PC-3 (cell line): ENCODE measurements around the gene RAD9A. TPM values are rescaled to one million over a fixed set of nuclear protein-coding genes. Genes with fewer than 3 reads are reported as not detected.
"Not testable (repeated sequence)": the region's sequence is repeated elsewhere in the genome, so short reads cannot be mapped to it uniquely, and the experiment has no call there.

Experiments
- ATAC-seq: fragments of 200-7000 bp; cut with Tn5 transposase; 2 replicates; pipeline ENCODE4 v1.9.1; 2020; ENCODE audit warnings: mild to moderate bottlenecking, moderate library complexity
- BruUV-seq: library from RNA; stranded (reverse); fragments of 400-500 nt; replicated peaks from 2 replicates; lab custom pipeline; 2021; lab: Mats Ljungman, UMichigan
- CTCF ChIA-PET: fragments of 300-600 bp; sonication (Branson Sonifier 250); formaldehyde crosslinking; loops from one replicate; lab custom pipeline; 2022; ENCODE audit warnings: antibody characterized with exemption; lab: Charles Lee
- POLR2A ChIA-PET: fragments of 300-600 bp; sonication (Branson Sonifier 250); formaldehyde crosslinking; loops from one replicate; lab custom pipeline; 2022; ENCODE audit warnings: antibody characterized with exemption; ENCODE audit not compliant: unreplicated experiment; lab: Charles Lee
- DNase-seq: peaks from one replicate; pipeline ENCODE4 v3.0.0-alpha.2; 2015
- H2AFZ ChIP-seq: fragments of 300-600 bp; sonication (generic); 2 replicates; pipeline ENCODE4 v1.6.0; 2016; ENCODE audit warnings: antibody characterized with exemption, low read length
- H3F3A ChIP-seq: fragments of 300-600 bp; sonication (generic); one replicate; pipeline ENCODE4 v1.6.0; 2017; ENCODE audit warnings: antibody characterized with exemption, low read length, control low read depth, mild to moderate bottlenecking; ENCODE audit not compliant: unreplicated experiment
- H3K27ac ChIP-seq: fragments of 300-600 bp; sonication (generic); 2 replicates; pipeline ENCODE4 v1.5.1; 2016; ENCODE audit warnings: mild to moderate bottlenecking, low read length
- H3K27me3 ChIP-seq: fragments of 300-600 bp; sonication (generic); 2 replicates; pipeline ENCODE4 v1.6.1; 2016; ENCODE audit warnings: low read length, mixed read lengths
- H3K36me3 ChIP-seq: fragments of 300-600 bp; sonication (generic); 2 replicates; pipeline ENCODE4 v1.6.1; 2016; ENCODE audit warnings: low read depth, mixed run types, low read length, mixed read lengths
- H3K4me1 ChIP-seq: fragments of 300-600 bp; sonication (generic); 2 replicates; pipeline ENCODE4 v1.5.1; 2016; ENCODE audit warnings: low read length; ENCODE audit not compliant: insufficient read depth
- H3K4me2 ChIP-seq: fragments of 300-600 bp; sonication (generic); 2 replicates; pipeline ENCODE4 v1.6.0; 2016; ENCODE audit warnings: low read length
- H3K4me3 ChIP-seq: fragments of 300-600 bp; sonication (generic); 2 replicates; pipeline ENCODE4 v1.5.1; 2016; ENCODE audit warnings: mild to moderate bottlenecking, low read length, mixed read lengths
- H3K79me2 ChIP-seq: fragments of 300-600 bp; sonication (generic); 2 replicates; pipeline ENCODE4 v1.6.1; 2017; ENCODE audit warnings: low read length, mixed read lengths
- H3K9ac ChIP-seq: fragments of 300-600 bp; sonication (generic); 2 replicates; pipeline ENCODE4 v1.6.0; 2016; ENCODE audit warnings: mild to moderate bottlenecking, low read length
- H3K9me2 ChIP-seq: fragments of 300-600 bp; sonication (generic); replicated peaks from 2 replicates; pipeline ENCODE4 v1.6.1; 2016; ENCODE audit warnings: mixed run types, low read length, mixed read lengths
- H3K9me3 ChIP-seq: fragments of 300-600 bp; sonication (generic); 2 replicates; pipeline ENCODE4 v1.6.1; 2016; ENCODE audit warnings: low read length, mixed read lengths
- H4K20me1 ChIP-seq: fragments of 300-600 bp; sonication (generic); 2 replicates; pipeline ENCODE4 v1.6.1; 2016; ENCODE audit warnings: low read length, mixed read lengths
- EZH2 ChIP-seq: fragments of 300-600 bp; sonication (generic); IDR thresholded peaks from one replicate; pipeline ENCODE4 v1.6.1; 2017; ENCODE audit warnings: antibody characterized with exemption, mild to moderate bottlenecking, low read length; ENCODE audit not compliant: unreplicated experiment
- EZH2phosphoT487 ChIP-seq: fragments of 300-600 bp; sonication (generic); IDR thresholded peaks from 2 replicates; pipeline ENCODE4 v1.6.1; 2018; ENCODE audit warnings: mild to moderate bottlenecking, antibody characterized with exemption, low read length, borderline replicate concordance
- intact Hi-C: fragments of 100-400 bp; cut with micrococcal nuclease; formaldehyde crosslinking; loops from 2 replicates; pipeline ENCODE4 v1.9.0; 2023
- total RNA-seq: library from RNA; depleted of rRNA; stranded (reverse); fragments of >200 nt; gene quantifications from 2 replicates; pipeline ENCODE4 v1.2.3, GENCODE V29; 2014
- TF ChIP-seq, protein P1 (sequence below): fragments of 300-600 bp; sonication (generic); conservative IDR thresholded peaks from 2 replicates; pipeline ENCODE4 v1.5.1; 2017; ENCODE audit warnings: antibody characterized with exemption, low read depth, mild to moderate bottlenecking, low read length

RAD9A gene
- total RNA-seq, 1 experiment from 2014 or later = 45.5 TPM

DNA sequence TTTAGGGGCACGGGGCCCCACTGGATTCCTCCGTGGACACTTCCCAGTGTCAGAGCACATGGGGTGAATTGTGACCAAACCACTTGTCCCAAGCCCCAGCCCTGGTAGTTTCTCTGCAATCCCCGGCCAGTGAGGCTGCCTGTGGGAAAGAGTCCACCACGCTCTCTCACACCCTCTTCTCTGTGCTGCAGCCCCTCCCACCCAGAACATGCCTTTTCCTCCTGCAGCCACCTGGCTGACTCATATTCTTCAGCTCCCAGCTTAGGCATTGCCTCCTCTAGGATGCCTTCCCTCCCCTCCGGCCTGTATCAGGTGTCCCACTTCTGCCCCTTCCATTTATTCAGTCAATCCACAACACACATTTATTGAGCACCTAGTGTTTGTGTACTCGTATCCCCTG lies 31.1 kb downstream of the RAD9A start:
- H3K4me1 ChIP-seq = peaks cover 13% of the 10 kb centered on the region; the same call in 1 of the 2 replicates
- intact Hi-C loops = no loop called here
- H3K4me2 ChIP-seq = no peak overlapping the region
- H3K27ac ChIP-seq = no peak overlapping the region
- ATAC-seq (no peak), DNase-seq (peak; percentile 80)
- no peaks in the 10 kb centered on the region for H3K9me3 ChIP-seq
- no peaks in the 10 kb centered on the region for H3K9me2 ChIP-seq
- BruUV-seq = no TSS peak
- no peaks in the 10 kb centered on the region for H4K20me1 ChIP-seq
- H2AFZ ChIP-seq = no peak overlapping the region
- no peaks in the 10 kb centered on the region for H3K79me2 ChIP-seq
- no peak overlapping the region for H3K9ac ChIP-seq
- H3K27me3 ChIP-seq = no peaks in the 10 kb centered on the region
- ChIA-PET POLR2A (no interaction called here), CTCF (no interaction called here)
- H3K4me3 ChIP-seq = no peak overlapping the region
- H3F3A ChIP-seq = no peaks in the 10 kb centered on the region
- TF ChIP-seq EZH2 = no peak
- TF ChIP-seq, protein P1, sequence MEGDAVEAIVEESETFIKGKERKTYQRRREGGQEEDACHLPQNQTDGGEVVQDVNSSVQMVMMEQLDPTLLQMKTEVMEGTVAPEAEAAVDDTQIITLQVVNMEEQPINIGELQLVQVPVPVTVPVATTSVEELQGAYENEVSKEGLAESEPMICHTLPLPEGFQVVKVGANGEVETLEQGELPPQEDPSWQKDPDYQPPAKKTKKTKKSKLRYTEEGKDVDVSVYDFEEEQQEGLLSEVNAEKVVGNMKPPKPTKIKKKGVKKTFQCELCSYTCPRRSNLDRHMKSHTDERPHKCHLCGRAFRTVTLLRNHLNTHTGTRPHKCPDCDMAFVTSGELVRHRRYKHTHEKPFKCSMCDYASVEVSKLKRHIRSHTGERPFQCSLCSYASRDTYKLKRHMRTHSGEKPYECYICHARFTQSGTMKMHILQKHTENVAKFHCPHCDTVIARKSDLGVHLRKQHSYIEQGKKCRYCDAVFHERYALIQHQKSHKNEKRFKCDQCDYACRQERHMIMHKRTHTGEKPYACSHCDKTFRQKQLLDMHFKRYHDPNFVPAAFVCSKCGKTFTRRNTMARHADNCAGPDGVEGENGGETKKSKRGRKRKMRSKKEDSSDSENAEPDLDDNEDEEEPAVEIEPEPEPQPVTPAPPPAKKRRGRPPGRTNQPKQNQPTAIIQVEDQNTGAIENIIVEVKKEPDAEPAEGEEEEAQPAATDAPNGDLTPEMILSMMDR = no peak
- TF ChIP-seq EZH2phosphoT487 = no peak
- no peaks in the 10 kb centered on the region for H3K36me3 ChIP-seq

DNA sequence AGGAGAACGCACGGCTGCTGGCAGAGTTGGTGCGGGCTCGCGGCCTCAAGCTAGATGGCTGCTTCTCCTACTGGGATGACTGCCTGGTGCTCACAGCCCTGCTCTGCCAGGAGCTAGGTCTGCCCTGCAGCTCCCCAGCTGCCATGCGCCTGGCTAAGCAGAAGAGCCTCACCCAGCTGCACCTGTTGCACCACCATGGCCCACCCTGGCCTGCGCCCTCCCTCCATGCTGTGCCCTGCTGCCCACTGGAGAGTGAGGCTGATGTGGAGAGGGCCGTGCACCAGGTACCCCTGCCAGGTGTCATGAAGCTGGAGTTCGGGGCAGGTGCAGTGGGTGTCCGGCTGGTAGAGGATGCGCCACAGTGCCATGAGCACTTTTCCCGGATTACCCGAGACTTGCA lies 31.7 kb downstream of the RAD9A start:
- peaks cover 13% of the 10 kb centered on the region; the same call in 1 of the 2 replicates for H3K4me1 ChIP-seq
- no peaks in the 10 kb centered on the region for H3K36me3 ChIP-seq
- no peak overlapping the region for H3K4me3 ChIP-seq
- ATAC-seq (no peak), DNase-seq (no peak)
- H3K4me2 ChIP-seq = no peak overlapping the region
- ChIA-PET POLR2A (no interaction called here), CTCF (no interaction called here)
- H2AFZ ChIP-seq = no peak overlapping the region
- no peaks in the 10 kb centered on the region for H3K9me3 ChIP-seq
- no peaks in the 10 kb centered on the region for H3K9me2 ChIP-seq
- intact Hi-C loops = no loop called here
- no peaks in the 10 kb centered on the region for H4K20me1 ChIP-seq
- no peak overlapping the region for H3K9ac ChIP-seq
- peaks cover 3% of the 10 kb centered on the region for H3K79me2 ChIP-seq
- H3K27ac ChIP-seq = no peak overlapping the region
- TF ChIP-seq EZH2phosphoT487 (no peak), EZH2 (no peak)
- TF ChIP-seq, protein P1 = no peak
- BruUV-seq = no TSS peak
- H3K27me3 ChIP-seq = no peaks in the 10 kb centered on the region
- H3F3A ChIP-seq = no peaks in the 10 kb centered on the region

DNA sequence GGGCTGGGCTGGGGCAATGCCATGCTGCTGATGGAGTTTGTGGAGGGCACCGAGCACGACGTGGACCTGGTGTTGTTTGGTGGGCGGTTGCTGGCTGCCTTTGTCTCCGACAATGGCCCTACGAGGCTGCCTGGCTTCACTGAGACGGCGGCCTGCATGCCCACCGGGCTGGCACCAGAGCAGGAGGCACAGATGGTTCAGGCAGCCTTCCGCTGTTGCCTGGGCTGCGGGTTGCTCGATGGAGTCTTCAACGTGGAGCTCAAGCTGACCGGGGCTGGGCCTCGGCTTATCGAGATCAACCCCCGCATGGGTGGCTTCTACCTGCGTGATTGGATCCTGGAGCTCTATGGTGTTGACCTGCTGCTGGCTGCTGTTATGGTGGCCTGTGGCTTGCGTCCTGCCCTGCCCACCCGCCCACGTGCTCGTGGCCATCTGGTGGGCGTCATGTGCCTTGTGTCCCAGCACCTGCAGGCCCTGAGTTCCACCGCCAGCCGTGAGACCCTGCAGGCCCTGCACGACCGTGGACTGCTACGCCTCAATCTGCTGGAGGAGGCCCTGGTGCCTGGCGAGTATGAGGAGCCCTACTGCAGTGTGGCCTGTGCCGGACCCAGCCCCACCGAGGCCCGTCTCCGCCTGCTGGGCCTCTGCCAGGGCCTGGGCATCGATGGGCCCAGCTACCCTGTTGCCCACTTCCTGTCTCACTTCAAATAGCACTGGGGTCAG lies 32.3 kb downstream of the RAD9A start:
- Histone ChIP-seq H3K79me2 (peaks cover 8% of the 10 kb centered on the region), H3K27me3 (no peaks in the 10 kb centered on the region), H3K4me2 (no peak overlapping the region), H3K9ac (no peak overlapping the region), H3K9me3 (no peaks in the 10 kb centered on the region), H2AFZ (no peak overlapping the region), H3F3A (no peaks in the 10 kb centered on the region), H4K20me1 (no peaks in the 10 kb centered on the region), H3K4me1 (peaks cover 13% of the 10 kb centered on the region; the same call in 1 of the 2 replicates), H3K4me3 (no peak overlapping the region), H3K36me3 (no peaks in the 10 kb centered on the region), H3K9me2 (no peaks in the 10 kb centered on the region), H3K27ac (no peak overlapping the region)
- no peak for TF ChIP-seq EZH2phosphoT487
- TF ChIP-seq EZH2 = no peak
- TF ChIP-seq, protein P1 = no peak
- CTCF ChIA-PET = no interaction called here
- intact Hi-C loops = no loop called here
- BruUV-seq = no TSS peak
- POLR2A ChIA-PET = interaction anchor here (0.7 kb wide), 1 partner anchor 1102 kb away, joined by 4 read pairs; no protein-coding TSS in a partner anchor
- ATAC-seq (no peak), DNase-seq (no peak)

DNA sequence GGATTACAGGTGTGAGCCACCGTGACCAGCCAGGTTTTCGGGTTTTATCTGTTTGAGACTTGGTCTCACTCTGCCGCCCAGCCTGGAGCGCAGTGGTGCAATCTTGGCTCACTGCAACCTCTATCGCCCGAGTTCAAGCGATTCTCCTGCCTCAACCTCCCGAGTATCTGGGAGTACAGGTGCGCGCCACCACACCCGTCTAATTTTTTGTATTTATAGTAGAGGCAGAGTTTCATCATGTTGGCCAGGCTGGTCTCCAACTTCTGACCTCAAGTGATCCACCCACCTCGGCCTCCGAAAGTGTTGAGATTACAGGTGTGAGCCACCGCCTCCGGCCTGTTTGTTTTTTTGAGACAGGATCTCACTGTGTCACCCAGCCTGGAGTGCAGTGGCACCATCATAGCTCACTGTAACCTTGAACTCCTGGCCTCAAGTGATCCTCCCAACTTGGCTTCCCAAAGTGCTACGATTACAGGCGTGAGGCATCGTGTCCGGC lies 35.6 kb downstream of the RAD9A start:
- H3K9me2 ChIP-seq, H3K27me3 ChIP-seq, CTCF ChIA-PET, H3K27ac ChIP-seq, H3K9me3 ChIP-seq, H4K20me1 ChIP-seq, H3F3A ChIP-seq, ATAC-seq, POLR2A ChIA-PET, DNase-seq, BruUV-seq: not testable (repeated sequence)
- H3K79me2 ChIP-seq = peaks cover 34% of the 10 kb centered on the region
- peak overlapping the region; percentile 94 for H3K4me2 ChIP-seq
- H3K4me3 ChIP-seq = peak overlapping the region; percentile 96
- peak overlapping the region; percentile 94 for H2AFZ ChIP-seq
- intact Hi-C loops = loop anchor here (5.0 kb wide), 2 partner anchors 40 to 80 kb away; partner anchors contain the start of genes CDK2AP2, PITPNM1 and TMEM134
- peak overlapping the region; percentile 95; the same call in 1 of the 2 replicates for H3K9ac ChIP-seq
- H3K4me1 ChIP-seq = peaks cover 17% of the 10 kb centered on the region
- peaks cover 20% of the 10 kb centered on the region for H3K36me3 ChIP-seq
